ENCODE measurements around the gene MYT1.

- TF ChIP-seq CTCF (IDR thresholded peaks at IDR 0.05) (no peak), POLR2A (IDR thresholded peaks at IDR 0.05) (no peak)
Measured at GRCh38 chr20:64116541-64117431, 47.5 kb upstream of the MYT1 start.
